Activated CD4-positive, alpha-beta memory T cell treated with anti-CD3 and anti-CD28 coated beads for 36 hours (primary cell): Measurements from ENCODE around the gene ALKBH3. TPM values are rescaled to one million over a fixed set of nuclear protein-coding genes. Genes with fewer than 3 reads are reported as not detected.
A peak's percentile ranks its signal among the peaks of the same experiment; 100 is the strongest.

ENCODE experiments used
- CTCF ChIA-PET: fragments of 350-600 bp; sonication (Branson Sonifier 250); formaldehyde crosslinking; loops from one replicate; lab custom pipeline; 2021; ENCODE audit warnings: antibody characterized with exemption, inconsistent platforms; lab: Charles Lee
- POLR2A ChIA-PET: fragments of 350-600 bp; sonication (Branson Sonifier 250); formaldehyde crosslinking; loops from one replicate; lab custom pipeline; 2021; ENCODE audit warnings: antibody characterized with exemption; lab: Charles Lee
- DNase-seq: peaks from one replicate; pipeline ENCODE4 v3.0.0-alpha.2; 2020
- H3K27ac Mint-ChIP-seq: one replicate; pipeline ENCODE4 v1.8.0; 2021; ENCODE audit warnings: mixed read lengths
- H3K27me3 Mint-ChIP-seq: one replicate; pipeline ENCODE4 v1.8.0; 2021; ENCODE audit warnings: mixed read lengths
- H3K36me3 Mint-ChIP-seq: one replicate; pipeline ENCODE4 v1.8.0; 2021; ENCODE audit warnings: mixed read lengths
- H3K4me1 Mint-ChIP-seq: one replicate; pipeline ENCODE4 v1.8.0; 2021; ENCODE audit warnings: low read depth, mixed read lengths
- H3K4me3 Mint-ChIP-seq: one replicate; pipeline ENCODE4 v1.8.0; 2021; ENCODE audit warnings: mild to moderate bottlenecking, mixed read lengths
- H3K9me3 Mint-ChIP-seq: one replicate; pipeline ENCODE4 v1.8.0; 2021; ENCODE audit warnings: mixed read lengths
- intact Hi-C: fragments of 100-400 bp; cut with micrococcal nuclease; formaldehyde crosslinking; loops from one replicate; pipeline ENCODE4 v1.15.1; 2023
- total RNA-seq, 2 experiments: library from RNA; stranded (reverse); gene quantifications; one replicate each; pipeline ENCODE4 v1.2.3, GENCODE V29; 2021

The ALKBH3 gene
- total RNA-seq, 2 experiments from 2014 or later: 32.1 to 35.8 TPM

DNA sequence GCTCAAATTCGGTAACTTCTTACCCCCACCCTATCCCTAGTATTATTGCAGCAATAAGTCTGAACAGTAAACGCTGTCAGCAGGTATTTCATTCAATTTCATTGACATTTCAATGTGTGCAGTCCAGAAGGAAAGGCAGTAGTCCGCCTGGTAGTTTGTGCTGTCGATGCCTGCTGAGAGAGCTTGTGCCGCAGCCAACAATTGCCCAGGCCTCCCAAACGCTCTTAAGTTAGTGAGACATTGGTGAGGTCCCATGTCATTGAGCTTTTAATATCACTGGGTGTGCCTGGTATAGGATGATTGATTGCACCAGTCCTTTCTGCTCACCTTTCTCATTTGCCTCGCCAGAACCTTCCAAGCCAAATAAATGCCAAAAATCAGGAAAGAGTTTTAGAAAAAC lies 28.1 kb downstream of the ALKBH3 start:
- no peaks in the 10 kb centered on the region for H3K9me3 Mint-ChIP-seq
- peaks cover 17% of the 10 kb centered on the region for H3K4me1 Mint-ChIP-seq
- intact Hi-C loops: no loop called here
- H3K27me3 Mint-ChIP-seq: no peaks in the 10 kb centered on the region
- peaks cover 36% of the 10 kb centered on the region for H3K36me3 Mint-ChIP-seq
- no peak for DNase-seq
- H3K4me3 Mint-ChIP-seq: no peak overlapping the region
- POLR2A ChIA-PET: no interaction called here
- H3K27ac Mint-ChIP-seq: no peak overlapping the region
- CTCF ChIA-PET: interaction anchor here (1.5 to 2.8 kb wide), 2 partner anchors 19 to 36 kb away, joined by 3 to 13 read pairs; no protein-coding TSS in a partner anchor

DNA sequence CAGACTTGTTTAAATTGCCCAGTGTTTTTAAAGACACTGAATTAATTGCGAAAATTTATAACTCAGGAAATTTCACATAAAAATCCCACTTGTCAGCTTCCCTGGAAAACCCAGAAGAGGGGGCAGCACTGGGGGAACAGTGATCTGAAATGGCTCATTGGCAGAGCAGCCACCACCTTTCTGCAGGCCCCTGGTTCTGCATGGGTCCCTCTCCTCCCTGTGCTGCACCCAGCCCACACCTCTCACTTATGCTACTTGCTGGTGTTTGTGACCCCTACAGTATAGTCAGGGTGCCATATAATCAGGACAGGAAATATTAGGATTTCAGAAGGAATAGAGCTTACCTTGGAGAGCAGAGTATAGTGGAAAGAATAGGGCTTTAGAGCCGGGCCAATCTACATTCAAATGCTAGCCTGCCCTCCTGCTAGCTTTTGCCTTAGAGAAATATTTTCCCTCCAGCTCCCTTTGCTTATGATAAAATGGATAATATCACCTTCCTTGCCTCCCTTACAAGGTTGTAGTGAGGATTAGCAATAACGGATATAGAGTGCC lies 33.3 kb downstream of the ALKBH3 start:
- Mint-ChIP-seq H3K4me1 (no peaks in the 10 kb centered on the region), H3K36me3 (peaks cover 27% of the 10 kb centered on the region), H3K9me3 (no peaks in the 10 kb centered on the region), H3K27me3 (no peaks in the 10 kb centered on the region), H3K4me3 (no peak overlapping the region), H3K27ac (no peak overlapping the region)
- ChIA-PET CTCF (interaction anchor here (1.0 kb wide), 1 partner anchor 31 kb away, joined by 4 read pairs; no protein-coding TSS in a partner anchor), POLR2A (no interaction called here)
- intact Hi-C loops: no loop called here
- DNase-seq: no peak

DNA sequence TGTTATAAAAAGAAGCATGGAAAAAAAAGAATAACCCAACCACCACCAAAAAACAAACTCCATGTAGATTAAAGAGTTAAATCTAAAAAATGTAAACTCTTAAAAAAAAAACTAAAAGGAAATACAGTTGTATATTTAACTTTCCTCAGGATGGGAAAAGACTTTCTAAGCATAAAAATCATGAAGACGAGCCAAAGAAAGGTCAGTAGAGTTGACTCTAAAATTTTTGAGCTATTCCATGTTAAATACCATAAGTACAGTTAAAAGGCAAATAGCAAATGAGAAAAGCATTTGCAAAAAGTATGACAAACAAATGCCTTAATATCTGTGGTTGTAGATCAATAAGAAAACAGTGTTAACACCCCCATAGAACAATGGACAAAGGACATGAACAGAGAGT lies 33.8 kb downstream of the ALKBH3 start:
- Mint-ChIP-seq H3K4me1 (peaks cover under 1% of the 10 kb centered on the region), H3K9me3 (no peaks in the 10 kb centered on the region), H3K36me3 (peaks cover 25% of the 10 kb centered on the region), H3K4me3 (no peak overlapping the region), H3K27me3 (no peaks in the 10 kb centered on the region), H3K27ac (no peak overlapping the region)
- intact Hi-C loops: no loop called here
- DNase-seq: no peak
- POLR2A ChIA-PET: interaction anchor here (0.6 kb wide), 1 partner anchor 580 kb away, joined by 4 read pairs; no protein-coding TSS in a partner anchor
- CTCF ChIA-PET: interaction anchor here (1.0 kb wide), 1 partner anchor 30 kb away, joined by 4 read pairs; no protein-coding TSS in a partner anchor

DNA sequence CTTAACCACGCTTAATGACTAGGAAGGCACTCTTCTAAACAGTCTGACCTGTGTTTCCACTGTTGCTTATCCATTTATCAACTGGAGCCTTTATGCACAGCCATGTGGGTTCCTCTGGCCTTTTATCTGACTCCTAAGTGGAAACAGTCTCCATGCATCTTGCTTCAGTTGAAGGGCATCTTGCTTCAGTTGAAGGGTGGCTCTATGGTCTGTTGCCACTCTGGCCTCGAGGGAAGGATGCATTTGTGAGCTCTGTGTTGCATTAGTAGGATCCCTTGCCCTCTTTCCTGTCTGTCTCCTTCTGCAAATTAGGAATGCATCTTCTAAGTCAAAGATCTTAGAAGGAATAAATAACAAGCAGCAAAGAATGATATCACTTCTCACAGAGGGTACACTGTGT lies 36.0 kb downstream of the ALKBH3 start:
- intact Hi-C loops: no loop called here
- ChIA-PET POLR2A (no interaction called here), CTCF (no interaction called here)
- H3K9me3 Mint-ChIP-seq: no peaks in the 10 kb centered on the region
- H3K36me3 Mint-ChIP-seq: peaks cover 36% of the 10 kb centered on the region
- no peak overlapping the region for H3K27ac Mint-ChIP-seq
- peaks cover 18% of the 10 kb centered on the region for H3K4me1 Mint-ChIP-seq
- H3K4me3 Mint-ChIP-seq: no peak overlapping the region
- no peak for DNase-seq
- no peaks in the 10 kb centered on the region for H3K27me3 Mint-ChIP-seq

DNA sequence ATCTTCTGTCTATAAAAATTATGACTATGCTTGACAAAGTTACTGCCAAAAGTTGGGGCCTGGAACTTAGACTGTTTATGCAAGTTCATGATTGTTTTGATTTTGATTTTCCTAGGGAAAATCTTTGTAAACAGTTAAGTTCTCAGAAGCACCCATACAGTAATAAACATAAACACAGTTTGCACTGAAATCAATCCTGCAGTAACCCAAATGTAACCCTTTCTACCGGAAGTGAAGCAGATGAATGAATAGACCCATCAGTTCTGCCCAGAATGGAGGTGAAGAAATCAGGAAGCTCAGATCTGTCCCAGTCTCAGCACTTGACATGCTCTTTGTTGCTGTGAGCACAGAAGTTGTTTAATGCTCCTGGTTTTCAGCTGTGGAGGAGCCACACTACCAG lies 37.2 kb downstream of the ALKBH3 start:
- H3K4me1 Mint-ChIP-seq: peaks cover 20% of the 10 kb centered on the region
- peaks cover 42% of the 10 kb centered on the region for H3K36me3 Mint-ChIP-seq
- H3K4me3 Mint-ChIP-seq: no peak overlapping the region
- intact Hi-C loops: no loop called here
- no peaks in the 10 kb centered on the region for H3K9me3 Mint-ChIP-seq
- DNase-seq: no peak
- ChIA-PET CTCF (interaction anchor here (2.4 kb wide), 1 partner anchor 28 kb away, joined by 19 read pairs; no protein-coding TSS in a partner anchor), POLR2A (no interaction called here)
- H3K27me3 Mint-ChIP-seq: no peaks in the 10 kb centered on the region
- H3K27ac Mint-ChIP-seq: no peak overlapping the region

DNA sequence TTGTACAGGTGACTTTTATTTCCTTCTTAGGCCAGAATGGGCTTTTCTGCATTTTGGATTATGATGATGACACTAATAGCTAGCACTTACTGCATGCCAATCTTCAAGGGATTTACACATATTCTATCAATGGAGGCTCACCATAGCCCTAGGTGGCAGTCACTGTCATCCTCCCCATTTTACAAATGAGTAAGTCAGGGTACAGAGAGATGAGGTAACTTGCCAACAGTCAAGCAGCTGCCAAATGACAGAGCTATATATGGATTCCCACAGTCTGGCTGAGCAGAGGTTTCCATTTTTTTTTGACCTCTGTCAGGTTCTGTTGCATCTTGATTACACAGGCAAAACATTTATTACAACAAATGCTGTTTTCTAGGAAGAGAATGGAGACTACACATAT lies 38.0 kb downstream of the ALKBH3 start:
- Mint-ChIP-seq H3K27me3 (no peaks in the 10 kb centered on the region), H3K36me3 (peaks cover 39% of the 10 kb centered on the region), H3K4me1 (peaks cover 20% of the 10 kb centered on the region), H3K27ac (no peak overlapping the region), H3K4me3 (no peak overlapping the region), H3K9me3 (no peaks in the 10 kb centered on the region)
- CTCF ChIA-PET: interaction anchor here (1.3 to 2.4 kb wide), 2 partner anchors 29 to 176 kb away, joined by 3 to 19 read pairs; no protein-coding TSS in a partner anchor
- no peak for DNase-seq
- POLR2A ChIA-PET: no interaction called here
- intact Hi-C loops: no loop called here

DNA sequence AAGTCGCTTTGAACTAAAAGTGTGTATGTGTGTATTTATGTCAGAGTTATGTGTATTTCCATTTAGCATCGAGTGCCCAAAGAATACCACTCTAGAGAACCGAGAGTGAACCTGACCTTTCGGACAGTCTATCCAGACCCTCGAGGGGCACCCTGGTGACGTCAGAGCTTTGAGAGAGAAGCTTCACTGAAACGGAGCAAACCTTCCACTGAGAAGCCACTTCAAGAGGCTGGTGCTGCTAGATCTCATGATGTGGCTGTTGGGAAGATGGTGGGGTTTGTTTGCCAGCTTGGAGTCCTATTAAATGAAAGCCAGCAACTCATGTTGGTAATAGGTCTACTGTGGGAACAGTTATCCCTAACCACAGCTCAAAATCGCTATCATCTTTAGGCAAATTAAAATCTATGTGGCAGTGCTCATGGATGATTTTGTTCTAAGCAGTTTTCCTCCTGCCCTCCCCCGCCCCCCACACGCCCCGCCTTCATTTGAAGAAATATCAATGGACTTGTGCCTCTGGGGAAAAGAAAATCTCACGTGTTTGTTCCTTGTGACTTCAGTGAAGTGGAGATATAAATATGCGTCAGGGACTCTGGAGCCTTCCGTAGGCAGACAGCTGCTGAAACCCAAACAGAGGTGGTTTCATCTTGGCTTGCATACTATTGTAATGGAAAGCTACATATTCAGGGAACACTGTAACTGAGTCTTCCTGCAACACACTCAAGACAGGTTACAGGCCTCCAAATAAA lies 39.4 kb downstream of the ALKBH3 start:
- Mint-ChIP-seq H3K9me3 (no peaks in the 10 kb centered on the region), H3K27ac (no peak overlapping the region), H3K36me3 (peaks cover 34% of the 10 kb centered on the region), H3K27me3 (no peaks in the 10 kb centered on the region), H3K4me1 (peaks cover 20% of the 10 kb centered on the region), H3K4me3 (no peak overlapping the region)
- no peak for DNase-seq
- CTCF ChIA-PET: interaction anchor here (0.9 to 2.4 kb wide), 6 partner anchors 24 to 175 kb away, joined by 3 to 19 read pairs (median 4); no protein-coding TSS in a partner anchor
- POLR2A ChIA-PET: no interaction called here
- intact Hi-C loops: loop anchor here (1.0 to 5.0 kb wide), 2 partner anchors 38 to 51 kb away; partner anchors contain the start of gene ALKBH3

DNA sequence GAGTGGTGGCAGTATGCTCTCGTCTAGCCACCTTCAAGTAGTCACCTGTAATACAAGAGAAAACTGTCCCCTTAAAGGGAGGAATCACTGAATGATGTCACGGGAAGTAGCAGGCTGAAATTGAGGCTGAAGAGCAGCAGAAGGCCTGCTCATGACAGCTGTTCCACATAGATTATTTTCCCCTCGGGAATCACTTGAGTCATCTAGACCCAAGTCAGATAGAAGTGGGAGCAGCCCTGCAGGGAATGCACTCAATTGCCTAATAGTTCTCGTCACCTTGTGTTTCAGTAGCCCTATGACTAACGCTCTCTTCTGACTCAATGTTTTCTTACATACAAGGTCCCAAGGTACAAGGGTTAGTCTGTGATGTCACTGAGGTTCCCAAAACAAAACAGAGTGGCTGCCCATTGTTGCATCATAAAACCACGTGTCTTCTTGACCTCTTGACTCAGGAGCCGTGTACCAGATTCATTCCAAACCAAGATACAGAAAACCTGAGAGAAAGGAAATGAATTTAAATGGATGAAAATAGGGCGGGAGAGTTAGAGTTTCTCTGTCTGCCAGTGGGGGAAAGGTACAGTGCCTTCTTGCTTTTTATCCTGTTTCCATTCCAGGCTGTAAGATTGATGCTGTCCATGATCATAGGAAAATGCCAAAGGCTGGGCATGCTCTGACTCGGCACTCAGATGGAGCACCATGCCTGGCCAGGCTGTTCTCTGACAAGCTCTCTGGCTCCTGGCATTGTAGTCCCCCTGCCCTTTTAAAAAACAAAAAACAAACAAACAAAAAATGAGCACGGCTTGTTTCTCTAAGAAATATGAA lies 40.2 kb downstream of the ALKBH3 start:
- DNase-seq: peak; percentile 65
- Mint-ChIP-seq H3K4me1 (peaks cover 20% of the 10 kb centered on the region), H3K36me3 (peaks cover 34% of the 10 kb centered on the region), H3K9me3 (no peaks in the 10 kb centered on the region), H3K27me3 (no peaks in the 10 kb centered on the region), H3K4me3 (no peak overlapping the region), H3K27ac (no peak overlapping the region)
- ChIA-PET POLR2A (no interaction called here), CTCF (interaction anchor here (0.9 to 1.5 kb wide), 5 partner anchors 20 to 95 kb away, joined by 3 to 4 read pairs (median 3); no protein-coding TSS in a partner anchor)
- intact Hi-C loops: loop anchor here (1.0 to 5.0 kb wide), 2 partner anchors 39 to 52 kb away; partner anchors contain the start of gene ALKBH3

DNA sequence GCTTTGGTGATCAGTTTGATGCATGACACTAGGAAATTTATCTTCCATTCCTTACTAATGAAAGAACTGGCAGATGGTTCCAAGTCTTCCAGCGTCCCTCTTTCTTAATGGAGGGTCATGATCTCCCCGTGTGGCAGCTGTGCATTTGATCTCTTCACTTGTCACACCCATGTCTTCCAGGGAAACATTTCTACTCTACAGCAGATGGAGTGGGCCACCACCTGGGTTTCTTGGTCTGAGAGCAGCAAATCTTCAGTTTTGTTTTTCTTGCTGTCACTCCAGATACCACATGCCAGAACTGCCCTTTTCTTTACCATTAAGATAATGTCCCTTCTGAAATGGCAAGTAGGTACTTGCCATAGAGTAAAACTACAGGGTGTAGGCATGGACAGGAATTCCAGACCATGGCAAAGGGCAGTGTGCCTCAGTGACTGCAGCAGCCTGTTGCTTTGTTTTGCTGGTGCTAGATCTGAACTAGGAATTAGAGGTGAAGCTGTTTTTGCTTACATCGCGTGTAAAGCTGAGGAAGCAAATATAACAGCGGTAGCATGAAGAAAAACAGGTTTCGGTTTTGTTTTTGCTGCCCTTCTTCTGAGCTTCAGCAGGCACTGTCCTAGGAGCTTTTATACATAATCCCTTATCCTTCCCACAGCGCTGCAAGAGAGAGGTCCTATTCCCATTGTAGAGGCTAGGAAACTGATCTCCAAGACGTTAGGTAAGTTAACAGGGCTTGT lies 41.1 kb downstream of the ALKBH3 start:
- H3K9me3 Mint-ChIP-seq: no peaks in the 10 kb centered on the region
- CTCF ChIA-PET: interaction anchor here (0.9 to 1.5 kb wide), 2 partner anchors 19 to 23 kb away, joined by 3 read pairs; no protein-coding TSS in a partner anchor
- peaks cover 31% of the 10 kb centered on the region for H3K36me3 Mint-ChIP-seq

DNA sequence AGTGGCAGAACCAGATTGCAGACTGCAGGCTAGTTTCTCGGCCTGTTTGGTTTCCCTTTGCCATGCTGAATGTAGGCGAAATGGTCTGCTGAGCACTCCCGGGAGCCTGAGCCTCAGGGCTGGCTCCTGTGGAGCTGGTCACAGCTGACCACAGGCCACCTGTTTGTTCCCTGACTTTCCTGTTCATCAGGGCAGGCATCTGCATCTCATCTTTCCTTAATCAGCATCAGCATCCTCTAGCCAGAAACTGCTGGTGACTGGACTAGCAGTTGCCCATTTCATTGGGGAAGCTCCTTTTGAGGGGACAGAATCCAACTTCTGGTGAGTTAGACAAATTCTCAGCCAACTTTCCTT lies 41.6 kb downstream of the ALKBH3 start:
- ChIA-PET CTCF (interaction anchor here (0.9 to 1.5 kb wide), 2 partner anchors 18 to 23 kb away, joined by 3 read pairs; no protein-coding TSS in a partner anchor), POLR2A (no interaction called here)
- Mint-ChIP-seq H3K4me3 (no peak overlapping the region), H3K27me3 (no peaks in the 10 kb centered on the region), H3K4me1 (peaks cover 20% of the 10 kb centered on the region), H3K27ac (no peak overlapping the region), H3K36me3 (peaks cover 31% of the 10 kb centered on the region), H3K9me3 (no peaks in the 10 kb centered on the region)
- intact Hi-C loops: loop anchor here (5.0 kb wide), 1 partner anchor 40 kb away; the partner anchor contains the start of gene ALKBH3
- no peak for DNase-seq

More for the DNA sequence above, 41.1 kb downstream of the ALKBH3 start:
- Mint-ChIP-seq H3K27me3 (no peaks in the 10 kb centered on the region), H3K4me1 (peaks cover 20% of the 10 kb centered on the region), H3K27ac (no peak overlapping the region), H3K4me3 (no peak overlapping the region)
- intact Hi-C loops: loop anchor here (5.0 kb wide), 1 partner anchor 39 kb away; the partner anchor contains the start of gene ALKBH3
- DNase-seq: no peak
- POLR2A ChIA-PET: interaction anchor here (0.6 kb wide), 1 partner anchor 143 kb away, joined by 4 read pairs; no protein-coding TSS in a partner anchor
